HEK293T (cell line): Measurements from ENCODE around the gene PM20D1.
"Not testable (repeated sequence)": the region's sequence is repeated elsewhere in the genome, so short reads cannot be mapped to it uniquely, and the experiment has no call there.

Source experiments
- CTCF ChIA-PET: fragments of 350-600 bp; formaldehyde crosslinking; extraction: SDS; loops from one replicate; lab custom pipeline; 2021; ENCODE audit warnings: antibody characterized with exemption, inconsistent platforms; lab: Yijun Ruan, JAX
- POLR2A ChIA-PET: fragments of 350-600 bp; formaldehyde crosslinking; extraction: SDS; loops from one replicate; lab custom pipeline; 2020; ENCODE audit warnings: antibody characterized with exemption, inconsistent platforms; lab: Yijun Ruan, JAX
- DNase-seq: peaks from one replicate; pipeline ENCODE4 v3.0.0; 2012; ENCODE audit warnings: mixed read lengths; ENCODE audit errors: extremely low spot score
- ARNT ChIP-seq: fragments of 450-650 bp; IDR thresholded peaks from 2 replicates; pipeline ENCODE4 v1.6.1; 2017; ENCODE audit warnings: mild to moderate bottlenecking
- BHLHE40 ChIP-seq: fragments of 450-650 bp; IDR thresholded peaks from 2 replicates; pipeline ENCODE4 v1.6.1; 2016; ENCODE audit warnings: mild to moderate bottlenecking, moderate library complexity, borderline replicate concordance
- CTBP1 ChIP-seq: fragments of 450-650 bp; IDR thresholded peaks from 2 replicates; pipeline ENCODE4 v1.6.1; 2016; ENCODE audit warnings: borderline replicate concordance
- ELF4 ChIP-seq: fragments of 450-650 bp; IDR thresholded peaks from 2 replicates; pipeline ENCODE4 v1.6.1; 2017; ENCODE audit warnings: antibody characterized with exemption
- FOXA1 ChIP-seq: fragments of 450-650 bp; IDR thresholded peaks from 2 replicates; pipeline ENCODE4 v1.6.1; 2016; ENCODE audit warnings: mild to moderate bottlenecking
- FOXK2 ChIP-seq: fragments of 450-650 bp; IDR thresholded peaks from 2 replicates; pipeline ENCODE4 v1.6.1; 2016; ENCODE audit warnings: mild to moderate bottlenecking
- FOXM1 ChIP-seq: fragments of 450-650 bp; IDR thresholded peaks from 2 replicates; pipeline ENCODE4 v1.6.1; 2017; ENCODE audit warnings: mild to moderate bottlenecking, borderline replicate concordance
- HDGF ChIP-seq: fragments of 450-650 bp; IDR thresholded peaks from 2 replicates; pipeline ENCODE4 v1.6.1; 2017; ENCODE audit warnings: antibody characterized with exemption, borderline replicate concordance
- L3MBTL2 ChIP-seq: fragments of 450-650 bp; conservative IDR thresholded peaks from 2 replicates; pipeline ENCODE4 v1.6.1; 2016; ENCODE audit warnings: mild to moderate bottlenecking
- LEF1 ChIP-seq: fragments of 450-650 bp; IDR thresholded peaks from 2 replicates; pipeline ENCODE4 v1.6.1; 2017; ENCODE audit warnings: mild to moderate bottlenecking, borderline replicate concordance
- NFRKB ChIP-seq: fragments of 450-650 bp; IDR thresholded peaks from 2 replicates; pipeline ENCODE4 v1.6.1; 2016; ENCODE audit warnings: mild to moderate bottlenecking, moderate library complexity
- SP1 ChIP-seq: fragments of 450-650 bp; IDR thresholded peaks from 2 replicates; pipeline ENCODE4 v1.6.1; 2017
- SUZ12 ChIP-seq: fragments of 450-650 bp; IDR thresholded peaks from 2 replicates; pipeline ENCODE4 v1.6.1; 2016; ENCODE audit warnings: mild to moderate bottlenecking
- TARDBP ChIP-seq: fragments of 450-650 bp; IDR thresholded peaks from 2 replicates; pipeline ENCODE4 v1.6.1; 2016
- ZNF384 ChIP-seq: fragments of 450-650 bp; IDR thresholded peaks from 2 replicates; pipeline ENCODE4 v1.6.1; 2016
- TF ChIP-seq, protein P1 (sequence below): fragments of 450-650 bp; IDR thresholded peaks from 2 replicates; pipeline ENCODE4 v1.6.1; 2016

PM20D1 gene

DNA sequence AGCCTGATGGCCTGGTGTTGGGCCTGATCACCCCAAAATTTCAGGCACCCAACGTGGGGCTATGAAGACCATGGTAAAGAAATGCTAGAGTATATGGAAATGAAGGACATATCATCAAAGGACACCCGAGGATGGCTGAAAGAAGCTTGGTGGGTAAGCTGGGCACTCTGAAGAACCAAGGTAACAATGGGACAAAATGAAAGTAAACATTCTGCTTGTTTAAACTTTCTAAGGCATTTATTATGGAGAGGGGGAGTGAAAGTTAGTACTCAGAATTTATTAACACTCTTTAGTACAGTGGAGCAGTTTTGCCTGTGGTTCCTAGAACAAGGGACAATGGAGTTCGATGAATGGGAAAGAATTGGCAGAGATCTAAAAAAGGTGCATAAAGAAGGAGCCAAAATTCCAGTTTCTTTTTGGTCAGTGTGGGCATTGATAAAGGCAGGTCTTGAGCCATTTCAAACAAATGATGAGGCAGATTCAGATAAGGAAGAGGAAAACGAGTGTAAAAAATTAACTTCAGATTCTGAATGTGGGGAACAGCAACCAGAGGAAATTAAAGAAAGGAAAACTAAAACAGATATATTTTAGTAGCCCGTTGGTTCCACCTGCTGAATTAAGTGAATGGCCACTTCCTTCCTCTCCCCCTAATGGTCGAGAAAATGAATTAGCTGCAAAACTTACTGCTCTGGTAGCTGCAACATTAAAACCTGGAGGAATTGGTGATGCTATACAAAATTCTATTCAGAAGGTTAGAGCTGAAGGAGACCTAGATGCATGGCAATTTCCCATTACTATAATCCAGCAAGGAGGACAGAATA, 8.4 kb upstream of the PM20D1 start:
- TF ChIP-seq SP1 (no peak), BHLHE40 (no peak), NFRKB (no peak), ELF4 (no peak), ARNT (no peak), ZNF384 (no peak), CTBP1 (no peak), TARDBP (no peak), SUZ12 (no peak), LEF1 (no peak), FOXA1 (no peak), FOXK2 (no peak), L3MBTL2 (no peak), HDGF (no peak), FOXM1 (no peak)
- TF ChIP-seq, protein P1, sequence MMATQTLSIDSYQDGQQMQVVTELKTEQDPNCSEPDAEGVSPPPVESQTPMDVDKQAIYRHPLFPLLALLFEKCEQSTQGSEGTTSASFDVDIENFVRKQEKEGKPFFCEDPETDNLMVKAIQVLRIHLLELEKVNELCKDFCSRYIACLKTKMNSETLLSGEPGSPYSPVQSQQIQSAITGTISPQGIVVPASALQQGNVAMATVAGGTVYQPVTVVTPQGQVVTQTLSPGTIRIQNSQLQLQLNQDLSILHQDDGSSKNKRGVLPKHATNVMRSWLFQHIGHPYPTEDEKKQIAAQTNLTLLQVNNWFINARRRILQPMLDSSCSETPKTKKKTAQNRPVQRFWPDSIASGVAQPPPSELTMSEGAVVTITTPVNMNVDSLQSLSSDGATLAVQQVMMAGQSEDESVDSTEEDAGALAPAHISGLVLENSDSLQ = no peak
- DNase-seq = no peak
- ChIA-PET POLR2A (no interaction called here), CTCF (no interaction called here)

DNA sequence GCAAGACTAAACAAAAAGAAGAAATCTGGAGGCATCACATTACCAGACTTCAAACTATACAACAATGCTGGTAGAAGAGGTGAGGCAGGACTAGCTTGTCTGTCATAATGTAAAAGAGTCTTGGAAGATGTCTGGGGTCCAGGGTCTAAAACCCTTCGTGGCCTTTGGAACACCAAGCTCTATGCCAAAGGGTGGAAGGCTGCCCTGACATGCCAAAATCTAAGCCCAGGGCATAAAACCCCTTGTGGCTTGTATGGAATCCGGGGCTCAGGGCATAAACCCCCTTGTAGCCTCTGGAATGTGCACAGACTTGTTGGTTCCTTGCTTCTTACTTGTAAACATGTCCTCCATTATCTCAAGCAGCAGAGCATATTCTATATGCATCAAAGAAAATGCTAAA, 7.6 kb upstream of the PM20D1 start:
- CTCF ChIA-PET, POLR2A ChIA-PET, DNase-seq: not testable (repeated sequence)

DNA sequence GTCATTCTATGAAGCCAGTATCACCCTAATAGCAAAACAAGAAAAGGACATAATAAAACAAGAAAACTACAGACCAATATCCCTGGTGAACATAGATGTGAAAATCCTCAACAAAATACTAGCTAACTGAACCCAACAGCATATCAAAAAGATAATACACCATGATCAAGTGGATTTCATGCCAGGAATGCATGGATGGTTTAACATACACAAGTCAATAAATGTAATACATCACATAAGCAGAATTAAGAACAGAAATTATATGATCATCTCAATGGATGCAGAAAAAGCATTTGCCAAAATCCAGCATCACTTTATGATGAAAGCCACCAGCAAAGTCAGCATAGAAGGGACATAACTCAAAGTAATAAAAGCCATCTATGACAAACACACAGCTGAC, 6.5 kb upstream of the PM20D1 start:
- CTCF ChIA-PET = no interaction called here
- POLR2A ChIA-PET = no interaction called here
- DNase-seq = no peak
- TF ChIP-seq, protein P1 = no peak
- TF ChIP-seq TARDBP = no peak
- TF ChIP-seq ELF4 = no peak
- TF ChIP-seq ZNF384 = no peak
- no peak for TF ChIP-seq NFRKB
- TF ChIP-seq ARNT = no peak
- no peak for TF ChIP-seq L3MBTL2

DNA sequence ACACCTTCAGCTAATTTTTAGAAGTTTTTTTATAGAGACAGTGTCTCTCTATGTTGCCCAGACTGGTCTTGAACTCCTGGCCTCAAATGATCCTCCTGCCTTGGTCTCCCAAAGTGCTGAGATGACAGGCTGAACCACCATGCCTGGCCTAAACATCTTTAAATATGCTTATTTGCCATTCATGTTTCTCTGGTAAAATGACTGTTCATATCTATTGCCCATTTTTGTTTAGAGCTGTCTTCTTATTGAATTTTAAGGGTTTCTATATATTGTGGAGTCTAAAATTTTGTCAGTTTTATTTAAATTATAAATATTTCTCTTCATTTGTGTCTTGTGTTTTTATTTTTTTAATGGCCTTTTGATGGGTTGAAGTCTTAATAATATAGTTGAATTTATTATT, 3.0 kb upstream of the PM20D1 start:
- TF ChIP-seq LEF1 = no peak
- no peak for DNase-seq
- ChIA-PET POLR2A (no interaction called here), CTCF (no interaction called here)

DNA sequence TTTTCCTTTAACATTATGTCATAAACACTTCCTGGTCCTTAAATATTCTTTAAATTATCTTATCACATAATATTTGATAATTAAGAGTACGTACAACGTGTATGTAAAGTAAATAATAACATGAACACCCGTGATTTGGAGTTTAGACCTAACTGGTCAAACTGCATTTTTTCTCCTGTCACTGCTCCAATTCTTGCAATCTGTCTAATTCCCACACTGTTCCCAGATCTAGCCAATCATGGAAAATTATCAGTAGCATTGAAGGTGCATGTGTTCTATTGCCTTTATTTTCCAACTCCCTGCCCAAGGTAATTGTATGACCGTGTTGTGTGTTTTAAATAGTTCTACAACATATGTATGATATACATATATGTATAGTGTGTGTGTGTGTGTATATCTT, 2.1 kb upstream of the PM20D1 start:
- no peak for TF ChIP-seq CTBP1
- no peak for TF ChIP-seq SP1
- TF ChIP-seq, protein P1 = no peak
- no peak for TF ChIP-seq NFRKB
- TF ChIP-seq TARDBP = no peak
- no peak for TF ChIP-seq FOXK2
- TF ChIP-seq ELF4 = no peak
- DNase-seq = no peak
- POLR2A ChIA-PET = no interaction called here
- CTCF ChIA-PET = no interaction called here

DNA sequence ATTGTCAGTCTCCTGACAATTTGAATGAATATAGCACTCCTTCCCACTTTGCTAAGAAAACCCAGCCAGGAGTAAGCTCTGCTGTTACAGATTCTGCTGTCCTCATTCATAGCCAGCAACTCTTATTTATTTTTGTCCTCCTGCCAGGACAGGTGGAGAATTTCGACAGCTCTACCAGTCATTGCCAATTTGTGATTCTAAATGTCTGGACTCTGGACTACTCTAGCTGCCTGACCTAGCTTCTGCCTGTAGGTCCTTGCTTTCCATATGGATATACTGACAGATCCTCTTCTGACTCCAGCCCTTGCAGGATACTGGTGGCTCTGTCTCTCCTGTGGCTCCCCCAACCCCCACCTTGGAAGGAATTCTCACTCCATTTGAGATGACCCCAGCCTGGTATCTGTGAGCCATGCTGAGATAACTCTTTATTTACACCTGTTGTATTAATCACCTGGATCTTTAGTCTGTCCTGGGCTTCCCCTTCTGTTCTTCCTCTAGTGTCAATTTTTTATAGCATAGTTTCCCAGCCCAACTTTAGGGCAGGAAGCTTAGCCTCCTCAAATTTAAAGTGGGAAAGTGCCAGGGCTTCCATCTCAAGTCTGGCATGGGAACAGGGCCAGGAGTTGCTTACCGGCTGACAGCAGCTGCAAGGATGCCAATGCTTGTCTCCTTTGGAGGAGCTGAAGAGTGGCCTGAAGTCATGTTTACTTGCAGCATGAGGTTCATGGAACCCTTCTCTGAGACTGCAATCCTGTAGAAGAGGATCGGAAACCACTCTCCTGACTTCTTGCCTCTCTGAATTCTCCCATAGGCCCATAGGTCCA, 6.7 kb downstream of the PM20D1 start:
- no peak for TF ChIP-seq FOXK2
- no peak for TF ChIP-seq L3MBTL2
- no peak for TF ChIP-seq ELF4
- TF ChIP-seq NFRKB = no peak
- TF ChIP-seq SP1 = no peak
- TF ChIP-seq LEF1 = no peak
- TF ChIP-seq, protein P1 = no peak
- TF ChIP-seq HDGF = no peak
- TF ChIP-seq ZNF384 = no peak
- TF ChIP-seq SUZ12 = no peak
- POLR2A ChIA-PET = interaction anchor here (0.6 kb wide), 1 partner anchor 30 kb away, joined by 4 read pairs; the partner anchor contains the start of gene SLC41A1
- DNase-seq = no peak
- CTCF ChIA-PET = interaction anchor here (0.6 to 0.9 kb wide), 2 partner anchors 11 to 23 kb away, joined by 3 to 4 read pairs; no protein-coding TSS in a partner anchor
